B cell (primary cell): Measurements from ENCODE around the gene PRODH2. TPM values are rescaled to one million over a fixed set of nuclear protein-coding genes. Genes with fewer than 3 reads are reported as not detected.

Experiments
- ATAC-seq: fragments of 200-7000 bp; cut with Tn5 transposase; one replicate; pipeline ENCODE4 v1.10.0; 2021; ENCODE audit warnings: low read depth, mild to moderate bottlenecking, moderate number of reproducible peaks, moderate library complexity
- CTCF ChIA-PET: fragments of 350-600 bp; sonication (Branson Sonifier 250); formaldehyde crosslinking; loops from one replicate; lab custom pipeline; 2021; ENCODE audit warnings: antibody characterized with exemption, inconsistent platforms; lab: Charles Lee
- POLR2A ChIA-PET: fragments of 350-600 bp; sonication (Branson Sonifier 250); formaldehyde crosslinking; loops from one replicate; lab custom pipeline; 2021; ENCODE audit warnings: antibody characterized with exemption; lab: Charles Lee
- DNase-seq: peaks from one replicate; pipeline ENCODE4 v3.0.0; 2013
- H2AFZ ChIP-seq: 2 replicates; pipeline ENCODE4 v1.6.1; 2012; ENCODE audit warnings: mild to moderate bottlenecking, low read depth, low read length; ENCODE audit not compliant: insufficient read depth, poor library complexity, severe bottlenecking
- H3K27ac ChIP-seq, 2 donors: 1 replicate in 1 of 2; 2 replicates in 1 of 2; pipeline ENCODE4 v1.5.1; 2012 to 2013; ENCODE audit warnings: low read length in 2 of 2, mild to moderate bottlenecking in 2 of 2, moderate library complexity in 1 of 2
- H3K27me3 ChIP-seq, 4 experiments: fragments of 200-600 bp in 1 of 4; sonication (generic) in 1 of 4; replicated peaks in 1 of 4; 1 replicate in 2 of 4; 2 replicates in 2 of 4; pipeline versions ENCODE4 v1.6.1 to v1.7.0; 2013 to 2016; ENCODE audit warnings: low read length in 3 of 4, mild to moderate bottlenecking in 2 of 4, mixed read lengths in 1 of 4, moderate library complexity in 1 of 4; ENCODE audit not compliant: insufficient read depth in 4 of 4, control insufficient read depth in 3 of 4; ENCODE audit errors: control extremely low read depth in 1 of 4
- H3K36me3 ChIP-seq, 2 experiments: replicated peaks in 1 of 2; 1 replicate in 1 of 2; 2 replicates in 1 of 2; pipeline versions ENCODE4 v1.6.1 to v1.7.1; 2013; ENCODE audit warnings: low read length in 1 of 2; ENCODE audit not compliant: insufficient read depth in 2 of 2, control insufficient read depth in 1 of 2; ENCODE audit errors: control extremely low read depth in 1 of 2, extremely low read depth in 1 of 2
- H3K4me1 ChIP-seq, 2 donors: fragments of 200-600 bp in 1 of 2; sonication (generic) in 1 of 2; 1 replicate in 1 of 2; 2 replicates in 1 of 2; pipeline versions ENCODE4 v1.5.1 to v1.6.1; 2013 to 2017; ENCODE audit warnings: low read length in 2 of 2; ENCODE audit not compliant: control insufficient read depth in 2 of 2, insufficient read depth in 2 of 2
- H3K4me2 ChIP-seq: replicated peaks from 2 replicates; pipeline ENCODE3; 2012; ENCODE audit warnings: mild to moderate bottlenecking, low read depth, low read length; ENCODE audit not compliant: poor library complexity, severe bottlenecking
- H3K4me3 ChIP-seq, 5 experiments: fragments of 200-600 bp in 1 of 5; sonication (generic) in 1 of 5; 1 replicate in 3 of 5; 2 replicates in 2 of 5; pipeline versions ENCODE4 v1.5.1 to v1.7.0; 2011 to 2016; ENCODE audit warnings: low read length in 4 of 5, mild to moderate bottlenecking in 4 of 5, low read depth in 2 of 5, control low read depth in 1 of 5, moderate library complexity in 1 of 5; ENCODE audit not compliant: insufficient read depth in 1 of 5; ENCODE audit errors: control extremely low read depth in 1 of 5, extremely low read depth in 1 of 5
- H3K79me2 ChIP-seq: fragments of 200-600 bp; sonication (generic); one replicate; pipeline ENCODE4 v1.6.0; 2016; ENCODE audit warnings: low read length; ENCODE audit not compliant: control insufficient read depth, insufficient read depth
- H3K9ac ChIP-seq: fragments of 200-600 bp; sonication (generic); 2 replicates; pipeline ENCODE4 v1.6.1; 2017; ENCODE audit warnings: mild to moderate bottlenecking, low read length, moderate library complexity
- H3K9me3 ChIP-seq, 3 donors: one replicate each; pipeline versions ENCODE4 v1.6.1 to v1.7.1; 2013; ENCODE audit warnings: low read length in 2 of 3; ENCODE audit not compliant: control insufficient read depth in 2 of 3, insufficient read depth in 1 of 3; ENCODE audit errors: control extremely low read depth in 1 of 3
- H4K20me1 ChIP-seq: 2 replicates; pipeline ENCODE4 v1.6.0; 2012; ENCODE audit warnings: mild to moderate bottlenecking, low read length; ENCODE audit not compliant: insufficient read depth, control insufficient read depth, poor library complexity, severe bottlenecking
- H3K27ac Mint-ChIP-seq: one replicate; pipeline ENCODE4 v1.8.0; 2021; ENCODE audit warnings: mixed read lengths
- H3K27me3 Mint-ChIP-seq: one replicate; pipeline ENCODE4 v1.8.0; 2021; ENCODE audit warnings: mixed read lengths
- H3K4me1 Mint-ChIP-seq: one replicate; pipeline ENCODE4 v1.8.0; 2021; ENCODE audit warnings: mixed read lengths
- H3K4me3 Mint-ChIP-seq: one replicate; pipeline ENCODE4 v1.8.0; 2021; ENCODE audit warnings: mixed read lengths
- H3K9me3 Mint-ChIP-seq: one replicate; pipeline ENCODE4 v1.8.0; 2022; ENCODE audit warnings: mixed read lengths; ENCODE audit not compliant: insufficient read depth
- CTCF ChIP-seq: fragments of 200-600 bp; IDR thresholded peaks from one replicate; pipeline ENCODE4 v1.8.0; 2022; ENCODE audit warnings: antibody characterized with exemption, mild to moderate bottlenecking
- EZH2 ChIP-seq: IDR thresholded peaks from 2 replicates; pipeline ENCODE4 v1.6.1; 2012; ENCODE audit warnings: borderline replicate concordance, low read depth, mild to moderate bottlenecking, moderate library complexity, low read length; ENCODE audit not compliant: insufficient read depth, poor library complexity, severe bottlenecking
- WGBS: methylation state at CpG from one replicate; pipeline ENCODE4 v1.1.5; 2013; ENCODE audit warnings: missing lambda C conversion rate; ENCODE audit not compliant: insufficient coverage; 5-methylcytosine and 5-hydroxymethylcytosine counted together
- intact Hi-C: fragments of 100-400 bp; cut with micrococcal nuclease; formaldehyde crosslinking; loops from one replicate; pipeline ENCODE4 v1.10.0; 2022
- polyA plus RNA-seq: library from polyadenylated mRNA; depleted of rRNA; stranded (reverse); fragments of >200 nt; gene quantifications from 2 replicates; pipeline ENCODE4 v1.2.3, GENCODE V29; 2012
- total RNA-seq, 2 donors: library from RNA; stranded (reverse); fragments of 120-200 nt in 1 of 2; gene quantifications; 1 replicate in 1 of 2; 2 replicates in 1 of 2; pipeline versions ENCODE4 v1.2.3 to v1.2.4, GENCODE V29; 2013 to 2022

PRODH2 gene
- total and polyA plus RNA-seq, 2 donors (not counting 1 experiment from before 2014, with no cell fraction given): not detected

- H3K27ac Mint-ChIP-seq: no peak overlapping the region
- Histone ChIP-seq H3K79me2 (no peaks in the 10 kb centered on the region), H3K9ac (no peak overlapping the region), H3K27ac (no peak overlapping the region), H3K4me2 (no peak overlapping the region), H4K20me1 (no peaks in the 10 kb centered on the region), H3K27me3 (peaks cover 0 to 12% (median under 1%) of the 10 kb centered on the region in 4 experiments), H3K36me3 (no peaks in the 10 kb centered on the region), H3K4me1 (peaks cover 11 to 16% of the 10 kb centered on the region in 2 donors), H2AFZ (no peak overlapping the region), H3K4me3 (no peak overlapping the region), H3K9me3 (peaks cover 0 to 24% (median 0%) of the 10 kb centered on the region in 3 donors)
- CTCF ChIA-PET: no interaction called here
- H3K4me3 Mint-ChIP-seq: no peak overlapping the region
- POLR2A ChIA-PET: no interaction called here
- no peaks in the 10 kb centered on the region for H3K9me3 Mint-ChIP-seq
- intact Hi-C loops: no loop called here
- H3K4me1 Mint-ChIP-seq: peaks cover 16% of the 10 kb centered on the region
- ATAC-seq (no peak), DNase-seq (no peak)
- H3K27me3 Mint-ChIP-seq: peaks cover 11% of the 10 kb centered on the region
- TF ChIP-seq EZH2 (no peak), CTCF (no peak)
- WGBS: 88% methylated on average over 1 of the region's 3 CpGs
Observed at GRCh38 chr19:35801828-35802227, 10.8 kb downstream of the PRODH2 start.

- TF ChIP-seq CTCF (no peak), EZH2 (no peak)
- no peak overlapping the region for H3K9ac ChIP-seq
- H3K27ac ChIP-seq: no peak overlapping the region
- ChIA-PET CTCF (no interaction called here), POLR2A (no interaction called here)
- no peak for DNase-seq
- no peak overlapping the region for H3K4me3 ChIP-seq
- no peaks in the 10 kb centered on the region for H3K79me2 ChIP-seq
- peaks cover 0 to 17% (median 3%) of the 10 kb centered on the region in 4 experiments for H3K27me3 ChIP-seq
- peaks cover 0 to 5% of the 10 kb centered on the region in 2 donors for H3K4me1 ChIP-seq
- 11% methylated on average over 15 of the region's 15 CpGs for WGBS
- no peak overlapping the region for H2AFZ ChIP-seq
- no peaks in the 10 kb centered on the region for H3K36me3 ChIP-seq
- intact Hi-C loops: no loop called here
- peak overlapping the region; percentile 30 for H3K4me2 ChIP-seq
- H3K9me3 Mint-ChIP-seq: no peaks in the 10 kb centered on the region
- peaks cover 0 to 13% (median 0%) of the 10 kb centered on the region in 3 donors for H3K9me3 ChIP-seq
- no peak overlapping the region for H3K27ac Mint-ChIP-seq
- ATAC-seq: no peak
- H3K4me3 Mint-ChIP-seq: peak overlapping the region; percentile 13
- H4K20me1 ChIP-seq: no peaks in the 10 kb centered on the region
- peaks cover 6% of the 10 kb centered on the region for H3K4me1 Mint-ChIP-seq
- H3K27me3 Mint-ChIP-seq: peaks cover 26% of the 10 kb centered on the region
Observed at GRCh38 chr19:35797663-35798062, 15.0 kb downstream of the PRODH2 start.
